Measurements from ENCODE around the gene BACH1. TPM values are rescaled to one million over a fixed set of nuclear protein-coding genes. Genes with fewer than 3 reads are reported as not detected.

Gene BACH1
- total and polyA plus RNA-seq, 10 of the 15 experiments (the other 5 are each of a cell fraction or from before 2014, with no cell fraction given), result 3.2 to 25.7 (median 10.5) TPM

DNA sequence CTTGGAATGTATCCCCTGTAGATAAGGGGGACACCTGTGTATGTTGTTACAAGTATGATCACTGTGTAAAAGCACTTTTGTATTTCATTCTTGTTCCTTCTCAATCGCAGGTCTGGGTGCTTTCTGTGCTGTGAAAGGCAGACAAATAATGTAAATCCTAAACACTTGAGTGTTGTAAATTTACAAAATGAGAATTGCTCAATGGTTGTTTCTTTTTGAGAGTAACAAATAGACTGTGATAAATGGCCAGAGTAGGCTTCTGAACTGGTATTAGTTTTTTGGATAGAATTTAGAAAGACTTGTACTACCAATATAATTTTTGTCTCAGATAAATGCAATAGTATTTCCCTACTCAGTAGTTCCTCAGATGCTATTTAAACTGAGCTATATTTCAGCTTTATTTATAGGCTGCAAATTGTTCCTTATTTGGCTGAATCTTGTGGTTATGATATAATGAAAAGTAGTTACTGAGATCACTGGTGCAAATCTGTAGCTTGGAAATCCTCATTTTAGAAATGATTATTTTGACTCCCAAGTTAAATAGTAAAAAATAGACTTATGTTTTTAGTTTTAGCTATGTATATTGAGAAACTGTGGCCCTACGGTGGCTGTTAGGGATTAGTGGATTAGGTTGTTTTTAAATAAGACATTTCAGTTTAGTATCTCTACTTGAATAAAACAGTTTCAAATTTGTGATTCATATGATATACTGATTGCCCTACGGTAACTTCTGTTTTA lies 9.2 kb downstream of the BACH1 start (continued):
- TF ChIP-seq KDM1A (IDR thresholded peaks at IDR 0.05; ENCODE audit: borderline replicate concordance) (no peak), ZBED1 (IDR thresholded peaks at IDR 0.05; ENCODE audit: borderline replicate concordance) (no peak), PAX5 (IDR thresholded peaks at IDR 0.05; ENCODE audit: borderline replicate concordance, low read depth, low read length) (no peak), MTA2 (IDR thresholded peaks at IDR 0.05; ENCODE audit: low read depth) (peak; percentile 25; the same call in 1 of the 2 replicates), SRF (IDR thresholded peaks at IDR 0.05; ENCODE audit: low read depth in 2 of 2, low read length in 2 of 2) (no peak), ATF7 (IDR thresholded peaks at IDR 0.05; ENCODE audit: low read depth) (0 out of 2 replicates have a peak, but pooled peaks have one; percentile 25), FOXM1 (IDR thresholded peaks at IDR 0.05; ENCODE audit: low read depth, low read length) (peak; percentile 31; the same call in 1 of the 2 replicates), IKZF1 (conservative IDR thresholded peaks at IDR 0.05) (no peak), SMC3 (IDR thresholded peaks at IDR 0.05; ENCODE audit: borderline replicate concordance, low read length) (no peak), TCF7 (IDR thresholded peaks at IDR 0.05; ENCODE audit: borderline replicate concordance) (no peak), FOXK2 (IDR thresholded peaks at IDR 0.05) (no peak), YY1 (IDR thresholded peaks at IDR 0.05; ENCODE audit: low read depth, low read length) (no peak), ZSCAN29 (IDR thresholded peaks at IDR 0.05) (no peak), EGR1 (IDR thresholded peaks at IDR 0.05; ENCODE audit: borderline replicate concordance in 1 of 2, low read depth in 2 of 2, low read length in 2 of 2) (no peak)
- TF ChIP-seq, protein P1, sequence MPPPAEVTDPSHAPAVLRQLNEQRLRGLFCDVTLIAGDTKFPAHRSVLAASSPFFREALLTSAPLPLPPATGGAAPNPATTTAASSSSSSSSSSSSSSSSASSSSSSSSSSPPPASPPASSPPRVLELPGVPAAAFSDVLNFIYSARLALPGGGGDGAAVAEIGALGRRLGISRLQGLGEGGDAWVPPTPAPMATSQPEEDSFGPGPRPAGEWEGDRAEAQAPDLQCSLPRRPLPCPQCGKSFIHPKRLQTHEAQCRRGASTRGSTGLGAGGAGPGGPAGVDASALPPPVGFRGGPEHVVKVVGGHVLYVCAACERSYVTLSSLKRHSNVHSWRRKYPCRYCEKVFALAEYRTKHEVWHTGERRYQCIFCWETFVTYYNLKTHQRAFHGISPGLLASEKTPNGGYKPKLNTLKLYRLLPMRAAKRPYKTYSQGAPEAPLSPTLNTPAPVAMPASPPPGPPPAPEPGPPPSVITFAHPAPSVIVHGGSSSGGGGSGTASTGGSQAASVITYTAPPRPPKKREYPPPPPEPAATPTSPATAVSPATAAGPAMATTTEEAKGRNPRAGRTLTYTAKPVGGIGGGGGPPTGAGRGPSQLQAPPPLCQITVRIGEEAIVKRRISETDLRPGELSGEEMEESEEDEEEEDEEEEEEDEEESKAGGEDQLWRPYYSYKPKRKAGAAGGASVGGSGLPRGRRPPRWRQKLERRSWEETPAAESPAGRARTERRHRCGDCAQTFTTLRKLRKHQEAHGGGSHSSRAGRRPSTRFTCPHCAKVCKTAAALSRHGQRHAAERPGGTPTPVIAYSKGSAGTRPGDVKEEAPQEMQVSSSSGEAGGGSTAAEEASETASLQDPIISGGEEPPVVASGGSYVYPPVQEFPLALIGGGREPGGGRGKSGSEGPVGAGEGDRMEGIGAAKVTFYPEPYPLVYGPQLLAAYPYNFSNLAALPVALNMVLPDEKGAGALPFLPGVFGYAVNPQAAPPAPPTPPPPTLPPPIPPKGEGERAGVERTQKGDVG (CRISPR knock-in tag; IDR thresholded peaks at IDR 0.05), result no peak
- TF ChIP-seq, protein P2, sequence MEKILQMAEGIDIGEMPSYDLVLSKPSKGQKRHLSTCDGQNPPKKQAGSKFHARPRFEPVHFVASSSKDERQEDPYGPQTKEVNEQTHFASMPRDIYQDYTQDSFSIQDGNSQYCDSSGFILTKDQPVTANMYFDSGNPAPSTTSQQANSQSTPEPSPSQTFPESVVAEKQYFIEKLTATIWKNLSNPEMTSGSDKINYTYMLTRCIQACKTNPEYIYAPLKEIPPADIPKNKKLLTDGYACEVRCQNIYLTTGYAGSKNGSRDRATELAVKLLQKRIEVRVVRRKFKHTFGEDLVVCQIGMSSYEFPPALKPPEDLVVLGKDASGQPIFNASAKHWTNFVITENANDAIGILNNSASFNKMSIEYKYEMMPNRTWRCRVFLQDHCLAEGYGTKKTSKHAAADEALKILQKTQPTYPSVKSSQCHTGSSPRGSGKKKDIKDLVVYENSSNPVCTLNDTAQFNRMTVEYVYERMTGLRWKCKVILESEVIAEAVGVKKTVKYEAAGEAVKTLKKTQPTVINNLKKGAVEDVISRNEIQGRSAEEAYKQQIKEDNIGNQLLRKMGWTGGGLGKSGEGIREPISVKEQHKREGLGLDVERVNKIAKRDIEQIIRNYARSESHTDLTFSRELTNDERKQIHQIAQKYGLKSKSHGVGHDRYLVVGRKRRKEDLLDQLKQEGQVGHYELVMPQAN (conservative IDR thresholded peaks at IDR 0.05), result no peak
- TF ChIP-seq, protein P3, sequence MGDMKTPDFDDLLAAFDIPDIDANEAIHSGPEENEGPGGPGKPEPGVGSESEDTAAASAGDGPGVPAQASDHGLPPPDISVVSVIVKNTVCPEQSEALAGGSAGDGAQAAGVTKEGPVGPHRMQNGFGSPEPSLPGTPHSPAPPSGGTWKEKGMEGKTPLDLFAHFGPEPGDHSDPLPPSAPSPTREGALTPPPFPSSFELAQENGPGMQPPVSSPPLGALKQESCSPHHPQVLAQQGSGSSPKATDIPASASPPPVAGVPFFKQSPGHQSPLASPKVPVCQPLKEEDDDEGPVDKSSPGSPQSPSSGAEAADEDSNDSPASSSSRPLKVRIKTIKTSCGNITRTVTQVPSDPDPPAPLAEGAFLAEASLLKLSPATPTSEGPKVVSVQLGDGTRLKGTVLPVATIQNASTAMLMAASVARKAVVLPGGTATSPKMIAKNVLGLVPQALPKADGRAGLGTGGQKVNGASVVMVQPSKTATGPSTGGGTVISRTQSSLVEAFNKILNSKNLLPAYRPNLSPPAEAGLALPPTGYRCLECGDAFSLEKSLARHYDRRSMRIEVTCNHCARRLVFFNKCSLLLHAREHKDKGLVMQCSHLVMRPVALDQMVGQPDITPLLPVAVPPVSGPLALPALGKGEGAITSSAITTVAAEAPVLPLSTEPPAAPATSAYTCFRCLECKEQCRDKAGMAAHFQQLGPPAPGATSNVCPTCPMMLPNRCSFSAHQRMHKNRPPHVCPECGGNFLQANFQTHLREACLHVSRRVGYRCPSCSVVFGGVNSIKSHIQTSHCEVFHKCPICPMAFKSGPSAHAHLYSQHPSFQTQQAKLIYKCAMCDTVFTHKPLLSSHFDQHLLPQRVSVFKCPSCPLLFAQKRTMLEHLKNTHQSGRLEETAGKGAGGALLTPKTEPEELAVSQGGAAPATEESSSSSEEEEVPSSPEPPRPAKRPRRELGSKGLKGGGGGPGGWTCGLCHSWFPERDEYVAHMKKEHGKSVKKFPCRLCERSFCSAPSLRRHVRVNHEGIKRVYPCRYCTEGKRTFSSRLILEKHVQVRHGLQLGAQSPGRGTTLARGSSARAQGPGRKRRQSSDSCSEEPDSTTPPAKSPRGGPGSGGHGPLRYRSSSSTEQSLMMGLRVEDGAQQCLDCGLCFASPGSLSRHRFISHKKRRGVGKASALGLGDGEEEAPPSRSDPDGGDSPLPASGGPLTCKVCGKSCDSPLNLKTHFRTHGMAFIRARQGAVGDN (IDR thresholded peaks at IDR 0.05), result no peak
- TF ChIP-seq, protein P4, sequence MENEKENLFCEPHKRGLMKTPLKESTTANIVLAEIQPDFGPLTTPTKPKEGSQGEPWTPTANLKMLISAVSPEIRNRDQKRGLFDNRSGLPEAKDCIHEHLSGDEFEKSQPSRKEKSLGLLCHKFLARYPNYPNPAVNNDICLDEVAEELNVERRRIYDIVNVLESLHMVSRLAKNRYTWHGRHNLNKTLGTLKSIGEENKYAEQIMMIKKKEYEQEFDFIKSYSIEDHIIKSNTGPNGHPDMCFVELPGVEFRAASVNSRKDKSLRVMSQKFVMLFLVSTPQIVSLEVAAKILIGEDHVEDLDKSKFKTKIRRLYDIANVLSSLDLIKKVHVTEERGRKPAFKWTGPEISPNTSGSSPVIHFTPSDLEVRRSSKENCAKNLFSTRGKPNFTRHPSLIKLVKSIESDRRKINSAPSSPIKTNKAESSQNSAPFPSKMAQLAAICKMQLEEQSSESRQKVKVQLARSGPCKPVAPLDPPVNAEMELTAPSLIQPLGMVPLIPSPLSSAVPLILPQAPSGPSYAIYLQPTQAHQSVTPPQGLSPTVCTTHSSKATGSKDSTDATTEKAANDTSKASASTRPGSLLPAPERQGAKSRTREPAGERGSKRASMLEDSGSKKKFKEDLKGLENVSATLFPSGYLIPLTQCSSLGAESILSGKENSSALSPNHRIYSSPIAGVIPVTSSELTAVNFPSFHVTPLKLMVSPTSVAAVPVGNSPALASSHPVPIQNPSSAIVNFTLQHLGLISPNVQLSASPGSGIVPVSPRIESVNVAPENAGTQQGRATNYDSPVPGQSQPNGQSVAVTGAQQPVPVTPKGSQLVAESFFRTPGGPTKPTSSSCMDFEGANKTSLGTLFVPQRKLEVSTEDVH (IDR thresholded peaks at IDR 0.05; ENCODE audit: low read depth, partially characterized antibody), result no peak

All from GM12878 (cell line).